Midbrain (tissue), 1 donor: ENCODE data around the gene ANKEF1.
"Not testable (repeated sequence)": the region's sequence is repeated elsewhere in the genome, so short reads cannot be mapped to it uniquely, and the experiment has no call there.

Source experiments
- DNase-seq: peaks from one replicate; lab custom pipeline; 2025; lab: John Stamatoyannopoulos, UW

ANKEF1 gene

DNA sequence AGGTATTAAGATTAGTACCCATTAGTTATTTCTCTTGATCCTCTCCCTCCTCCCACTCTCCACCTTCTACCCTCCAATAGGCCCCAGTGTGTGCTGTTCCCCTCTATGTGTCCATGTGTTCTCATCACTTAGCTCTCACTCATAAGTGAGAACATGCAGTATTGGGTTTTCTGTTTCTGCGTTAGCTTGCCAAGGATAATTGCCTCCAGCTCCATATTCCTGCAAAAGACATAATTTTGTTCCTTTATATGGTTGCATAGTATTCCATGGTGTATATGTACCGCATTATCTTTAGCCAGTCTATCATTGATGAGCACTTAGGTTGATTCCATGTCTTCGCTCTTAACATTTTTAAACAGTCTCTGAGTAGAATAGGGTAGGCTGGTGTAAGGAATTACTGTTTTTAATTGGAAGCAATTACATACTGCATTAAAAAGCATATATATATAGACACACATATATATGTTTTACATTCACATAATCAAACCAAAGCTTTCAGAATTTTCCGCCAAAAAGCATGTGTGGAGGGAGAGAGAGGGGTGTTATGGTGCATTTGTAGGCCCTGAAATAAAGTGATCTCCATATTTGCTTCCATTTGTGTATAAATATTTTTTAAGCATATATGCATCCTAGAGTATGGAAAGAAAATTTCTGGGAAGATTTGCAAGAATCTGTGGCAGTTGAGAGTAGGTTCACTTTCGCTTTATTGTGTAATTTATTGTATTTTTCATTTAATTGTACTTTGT lies 709 bp upstream of the ANKEF1 start:
- DNase-seq, result no peak

- not testable (repeated sequence) for DNase-seq
Measured at GRCh38 chr20:10036321-10036720, 1.5 kb downstream of the ANKEF1 start.

DNA sequence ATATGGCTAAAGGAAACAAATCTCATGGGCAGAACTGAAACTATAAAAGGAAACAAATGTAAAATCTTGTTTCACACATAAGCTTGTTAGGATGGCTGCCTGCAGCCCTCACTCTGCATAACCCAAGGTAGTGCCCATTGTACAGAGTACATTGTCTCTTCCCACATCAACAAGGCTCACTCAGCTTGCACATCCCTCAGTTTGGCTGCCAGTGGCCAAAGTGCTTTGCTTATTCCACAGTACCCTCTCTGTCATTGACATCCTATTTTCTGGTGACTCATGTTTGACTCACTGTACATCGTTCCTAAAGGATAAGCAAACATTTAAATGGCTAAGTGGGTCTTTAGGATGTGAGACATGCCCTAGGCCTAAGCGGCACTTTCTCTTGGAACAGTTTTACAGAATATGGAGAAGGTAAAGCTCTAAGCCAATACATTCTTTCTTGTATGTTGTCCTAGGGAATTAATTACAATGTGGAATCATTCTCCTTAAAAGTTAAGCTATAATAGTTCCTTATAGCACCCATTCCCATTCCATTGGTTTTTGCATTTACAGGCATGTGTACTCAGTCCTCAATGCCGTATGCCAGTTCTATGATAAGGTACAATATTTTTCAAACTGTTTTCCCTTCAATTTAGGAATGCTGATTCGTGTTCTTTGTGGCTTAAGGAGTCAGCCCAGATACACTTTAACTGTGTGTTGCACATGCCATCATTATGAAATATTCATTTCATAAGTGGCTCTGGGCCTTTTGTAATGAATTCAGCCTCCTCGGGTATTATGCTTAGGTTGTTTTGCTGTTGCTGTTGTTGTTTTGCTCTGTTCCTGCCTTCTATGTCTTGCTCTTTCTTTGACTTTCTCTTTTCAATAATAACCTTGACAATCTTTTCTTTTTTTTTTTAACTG lies 5.5 kb downstream of the ANKEF1 start:
- no peak for DNase-seq

GRCh38 chr20:10042086-10042485 lies 7.3 kb downstream of the ANKEF1 start:
- DNase-seq, result no peak

DNA sequence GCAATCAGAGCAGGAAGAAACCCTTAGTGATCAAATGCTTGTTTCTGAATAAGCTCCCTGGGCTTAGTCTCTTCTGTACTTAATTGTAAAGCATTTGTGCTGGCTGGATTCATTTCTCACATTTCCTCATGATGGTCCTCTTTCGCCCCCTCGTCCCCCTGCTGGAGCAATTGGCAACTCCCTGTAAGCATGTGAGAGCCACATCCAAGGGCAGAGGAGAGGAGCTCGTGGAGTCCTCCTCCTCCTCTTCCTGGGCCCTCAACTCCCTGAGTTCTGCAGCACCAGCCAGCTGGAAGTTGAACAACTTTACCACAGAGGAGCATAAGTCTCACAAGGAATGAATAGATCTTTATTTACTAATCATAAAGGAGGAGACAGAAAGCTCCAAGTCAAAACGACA lies 12.6 kb downstream of the ANKEF1 start:
- no peak for DNase-seq

DNA sequence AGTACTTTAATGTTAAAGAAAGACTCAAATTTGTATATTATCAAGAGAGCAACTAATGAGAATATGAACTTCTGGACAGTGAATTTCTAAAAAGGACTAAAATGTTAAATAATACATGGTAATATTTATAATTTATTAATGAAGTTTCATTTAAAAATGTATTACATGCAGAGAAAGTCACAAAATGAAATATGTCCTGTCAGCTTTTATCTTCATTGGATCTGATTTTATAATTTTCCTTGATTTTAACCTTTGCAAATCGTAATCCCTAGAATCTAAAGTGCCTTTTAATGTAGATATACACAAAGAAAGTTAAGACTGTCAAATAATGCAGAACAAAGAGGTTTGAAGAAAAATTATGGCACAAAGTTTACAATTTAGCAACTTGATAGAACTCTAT lies 16.4 kb downstream of the ANKEF1 start:
- DNase-seq, result no peak

DNA sequence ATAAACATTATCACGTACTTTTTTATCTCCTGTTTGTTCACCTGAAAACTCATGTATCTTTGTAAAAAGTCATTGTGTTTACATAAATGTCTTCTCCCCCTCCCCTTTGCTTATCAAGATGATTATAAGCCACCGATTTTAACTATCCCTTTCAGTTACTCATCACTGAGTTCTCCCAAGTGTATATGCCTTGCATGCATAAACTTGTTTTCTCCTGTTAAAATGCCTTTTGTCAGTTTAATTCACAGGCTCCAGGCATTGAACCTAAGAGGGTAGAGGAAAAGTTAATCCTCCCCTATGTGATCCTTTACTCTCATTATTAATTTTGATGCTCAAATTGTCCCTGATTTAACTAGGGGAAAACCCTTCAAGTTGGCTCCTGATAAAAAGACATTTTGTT lies 24.2 kb downstream of the ANKEF1 start:
- no peak for DNase-seq

GRCh38 chr20:10060226-10060625 lies 25.4 kb downstream of the ANKEF1 start:
- no peak for DNase-seq

DNA sequence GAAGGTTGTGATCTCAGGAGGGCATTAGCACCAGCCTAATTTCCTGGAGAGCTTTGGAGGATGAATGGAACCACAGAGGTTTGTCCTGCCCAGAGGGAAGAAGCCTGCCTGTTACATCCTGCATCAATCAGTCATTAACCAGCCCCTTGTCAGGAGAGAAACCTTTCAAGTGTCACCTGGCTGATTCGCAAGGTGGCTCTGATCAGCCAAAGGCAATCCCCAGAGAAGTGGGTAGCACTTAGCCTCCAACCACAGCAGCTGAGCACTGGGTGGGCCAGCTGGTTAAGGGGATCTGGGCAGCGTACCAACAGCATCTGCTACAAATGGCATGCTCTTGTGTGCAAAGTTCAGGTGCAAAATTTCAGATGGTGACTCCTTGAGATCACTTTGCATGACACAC lies 26.9 kb downstream of the ANKEF1 start:
- no peak for DNase-seq

- DNase-seq, result no peak
Measured at GRCh38 chr20:10063482-10063881, 28.7 kb downstream of the ANKEF1 start.

DNA sequence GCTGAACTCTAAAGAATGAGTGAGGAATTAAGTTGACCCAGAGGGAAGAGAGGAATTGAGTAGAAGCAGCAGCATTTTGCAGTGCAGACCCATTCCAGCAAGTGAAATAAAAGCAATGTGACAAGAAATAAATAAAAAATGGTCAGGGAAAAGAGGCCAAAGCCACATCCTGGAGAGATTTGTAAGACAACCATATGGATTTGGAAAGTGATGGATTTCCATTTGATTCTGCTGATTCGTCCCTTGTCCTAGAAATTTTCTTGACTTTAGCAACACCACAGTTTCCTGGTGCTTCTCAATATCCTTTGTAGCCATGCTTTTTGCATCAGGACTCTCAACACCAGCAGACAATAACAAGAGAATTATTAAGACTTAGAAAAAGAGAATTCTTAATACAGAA lies 29.8 kb downstream of the ANKEF1 start:
- DNase-seq, result no peak

DNA sequence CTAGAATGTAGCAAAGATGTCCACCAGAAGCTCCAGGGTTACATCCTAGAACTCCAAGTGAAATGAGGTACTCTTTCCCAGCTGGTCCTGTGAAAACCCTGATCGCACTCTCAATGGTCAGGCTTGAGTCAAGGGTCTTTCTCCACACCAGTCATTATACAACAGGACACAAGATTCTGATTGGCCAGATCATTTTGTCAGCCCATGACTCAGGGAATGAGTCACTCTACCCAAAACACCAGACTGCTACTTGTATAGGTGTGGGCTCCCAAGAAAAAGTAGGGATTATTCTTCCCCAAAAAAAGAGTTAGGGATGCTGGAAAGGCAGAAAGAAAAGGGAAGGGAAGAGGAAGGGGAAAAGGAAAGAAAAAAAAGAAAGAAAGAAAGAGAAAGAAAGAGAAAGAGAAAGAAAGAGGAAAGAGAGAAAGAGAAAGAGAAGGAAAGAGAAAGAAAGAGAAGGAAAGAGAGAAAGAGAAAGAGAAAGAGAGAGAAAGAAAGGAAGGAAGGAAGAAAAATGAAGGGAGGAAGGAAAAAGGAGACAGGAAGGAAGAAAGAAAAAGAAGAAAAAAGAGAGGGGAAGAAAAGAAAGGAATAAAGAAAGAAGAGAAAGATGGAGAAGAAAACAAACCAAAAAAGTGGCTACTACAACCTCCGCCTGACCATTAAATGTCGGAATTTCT lies 30.5 kb downstream of the ANKEF1 start:
- DNase-seq, result no peak

- DNase-seq, result no peak
Measured at GRCh38 chr20:10067321-10067720, 32.5 kb downstream of the ANKEF1 start.

GRCh38 chr20:10074513-10074912 lies 39.7 kb downstream of the ANKEF1 start:
- no peak for DNase-seq

DNA sequence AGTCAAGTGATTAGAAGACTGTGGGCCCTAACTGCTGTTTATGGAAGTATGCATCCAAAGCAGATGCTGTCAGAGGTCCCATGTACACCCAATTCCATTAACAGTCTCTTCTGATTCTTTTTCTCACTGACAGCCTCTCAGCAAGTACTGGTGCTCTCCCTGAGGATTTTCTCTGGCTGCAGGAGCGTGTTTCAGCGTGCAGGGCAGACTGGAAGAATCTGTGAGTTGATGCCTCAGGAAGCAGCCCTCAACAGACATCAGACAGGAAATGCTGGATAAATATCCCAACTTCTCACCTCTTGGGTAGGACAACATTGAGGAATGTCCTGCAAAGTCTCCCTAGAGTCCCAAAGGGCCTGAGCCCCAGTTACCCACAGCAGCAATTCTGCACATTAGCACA lies 40.8 kb downstream of the ANKEF1 start:
- DNase-seq, result no peak

- no peak for DNase-seq
Measured at GRCh38 chr20:10076126-10077080, 41.6 kb downstream of the ANKEF1 start.

DNA sequence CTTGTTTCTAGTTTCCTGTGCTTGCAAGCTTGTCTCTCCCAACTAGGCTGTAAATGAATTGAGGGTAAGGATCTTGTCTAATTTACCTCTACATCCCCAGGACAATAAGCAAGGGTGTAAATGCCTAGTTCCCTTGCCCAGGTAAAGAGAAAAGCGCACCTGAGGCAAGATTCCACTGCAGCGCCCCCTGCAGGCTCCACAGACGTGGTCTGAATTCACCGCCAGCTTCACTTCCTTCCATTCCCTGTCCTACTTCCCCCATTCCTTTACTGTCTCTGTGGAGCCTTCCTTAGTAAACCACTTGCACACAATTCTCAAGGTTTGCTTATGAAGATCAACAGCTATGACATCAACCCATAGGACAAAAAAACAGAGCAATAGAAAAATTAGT lies 42.3 kb downstream of the ANKEF1 start:
- no peak for DNase-seq

- DNase-seq, result no peak
Measured at GRCh38 chr20:10077886-10078285, 43.1 kb downstream of the ANKEF1 start.

DNA sequence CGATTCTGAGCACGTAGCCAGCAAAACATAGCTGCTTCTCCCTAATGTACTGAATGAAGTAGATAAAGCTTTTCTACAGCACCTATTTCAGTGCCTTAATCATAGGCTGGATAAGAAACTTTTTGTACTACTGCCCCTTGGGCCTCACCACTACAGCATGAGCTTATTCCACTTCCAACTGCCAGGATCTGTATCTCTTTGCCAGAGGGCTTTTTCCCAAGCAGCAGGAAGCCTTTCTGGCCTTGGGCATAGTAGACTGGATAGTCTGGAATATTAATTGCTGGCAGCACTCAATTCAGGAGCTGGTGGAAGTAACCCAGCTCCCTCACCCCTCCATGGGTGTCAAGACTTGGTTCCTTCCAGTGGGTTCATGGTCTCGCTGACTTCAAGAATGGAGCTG lies 43.6 kb downstream of the ANKEF1 start:
- DNase-seq, result no peak

DNA sequence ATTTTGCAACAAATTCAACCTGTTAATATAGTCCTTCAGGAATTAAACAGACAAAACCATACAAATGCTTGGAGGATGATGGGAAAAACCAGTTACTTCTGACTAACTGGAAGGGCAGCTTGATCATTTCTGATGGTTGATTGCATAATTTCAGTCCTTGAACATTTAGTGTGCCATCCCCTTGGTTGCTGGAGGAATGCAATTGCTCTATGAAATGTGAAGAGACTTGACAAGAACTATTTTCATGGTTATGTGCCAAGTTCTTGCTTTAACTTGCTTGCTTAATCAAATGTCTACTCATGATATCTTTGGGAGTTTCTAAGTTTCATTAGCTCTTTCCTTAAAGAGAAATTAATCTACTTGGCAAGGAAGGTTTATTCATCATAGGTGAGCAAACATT lies 45.2 kb downstream of the ANKEF1 start:
- no peak for DNase-seq

- no peak for DNase-seq
Measured at GRCh38 chr20:10080574-10080973, 45.8 kb downstream of the ANKEF1 start.
